ENCODE measurements around the gene PACS1. TPM values are rescaled to one million over a fixed set of nuclear protein-coding genes. Genes with fewer than 3 reads are reported as not detected.
"Not testable (repeated sequence)": the region's sequence is repeated elsewhere in the genome, so short reads cannot be mapped to it uniquely, and the experiment has no call there.

The PACS1 gene
- total RNA-seq, 1 experiment from 2014 or later = 16.7 TPM

- DNase-seq (ENCODE audit: low read depth) = not testable (repeated sequence)
These were observed 183.0 kb downstream of the PACS1 start for GRCh38 chr11:66253081-66253480.

GRCh38 chr11:66258473-66258893, 188.4 kb downstream of the PACS1 start:
- DNase-seq (ENCODE audit: low read depth) = no peak

- DNase-seq (ENCODE audit: low read depth) = no peak
These were observed 189.2 kb downstream of the PACS1 start for GRCh38 chr11:66259225-66259624.

GRCh38 chr11:66259956-66260355, 189.9 kb downstream of the PACS1 start:
- DNase-seq (ENCODE audit: low read depth) = no peak

GRCh38 chr11:66261578-66261977, 191.5 kb downstream of the PACS1 start:
- no peak for DNase-seq (ENCODE audit: low read depth)

- no peak for DNase-seq (ENCODE audit: low read depth)
These were observed 192.1 kb downstream of the PACS1 start for GRCh38 chr11:66262191-66262590.

GRCh38 chr11:66262696-66263095, 192.6 kb downstream of the PACS1 start:
- no peak for DNase-seq (ENCODE audit: low read depth)

- DNase-seq (ENCODE audit: low read depth) = no peak
These were observed 193.2 kb downstream of the PACS1 start for GRCh38 chr11:66263231-66263630.

- DNase-seq (ENCODE audit: low read depth) = no peak
These were observed 193.7 kb downstream of the PACS1 start for GRCh38 chr11:66263785-66264184.

- DNase-seq (ENCODE audit: low read depth) = no peak
These were observed 194.3 kb downstream of the PACS1 start for GRCh38 chr11:66264383-66264782.

- DNase-seq (ENCODE audit: low read depth) = no peak
These were observed 194.8 kb downstream of the PACS1 start for GRCh38 chr11:66264914-66265313.

GRCh38 chr11:66265531-66266377, 195.7 kb downstream of the PACS1 start:
- no peak for DNase-seq (ENCODE audit: low read depth)

GRCh38 chr11:66266378-66267038, 196.4 kb downstream of the PACS1 start:
- DNase-seq (ENCODE audit: low read depth) = no peak

- no peak for DNase-seq (ENCODE audit: low read depth)
These were observed 196.9 kb downstream of the PACS1 start for GRCh38 chr11:66267039-66267378.

GRCh38 chr11:66267379-66268243, 197.5 kb downstream of the PACS1 start:
- peak; percentile 84 for DNase-seq (ENCODE audit: low read depth)

- peak; percentile 99 for DNase-seq (ENCODE audit: low read depth)
These were observed 198.3 kb downstream of the PACS1 start, which contains the start of gene RAB1B for GRCh38 chr11:66268244-66268951. Gene RAB1B, plus strand, starts transcription at chr11:66268639. Its CDS starts 41 bp downstream, at chr11:66268680.

GRCh38 chr11:66268952-66269905, 199.2 kb downstream of the PACS1 start:
- peak; percentile 54 for DNase-seq (ENCODE audit: low read depth)

GRCh38 chr11:66271816-66272215, 201.7 kb downstream of the PACS1 start:
- no peak for DNase-seq (ENCODE audit: low read depth)

- no peak for DNase-seq (ENCODE audit: low read depth)
These were observed 202.5 kb downstream of the PACS1 start for GRCh38 chr11:66272596-66272995.

- DNase-seq (ENCODE audit: low read depth) = no peak
These were observed 204.1 kb downstream of the PACS1 start for GRCh38 chr11:66274219-66274618.

Measured in RPMI7951 (cell line).